ENCODE measurements around the gene TCF21.

Gene TCF21

GRCh38 chr6:133889557-133890403 is 867 bp downstream of the TCF21 start:
- DNase-seq (ENCODE audit: low spot score), result no peak

- DNase-seq (ENCODE audit: low spot score), result no peak
These were observed 1.8 kb downstream of the TCF21 start for GRCh38 chr6:133890711-133891148.

GRCh38 chr6:133891149-133891926 is 2.4 kb downstream of the TCF21 start:
- peak; percentile 39 for DNase-seq (ENCODE audit: low spot score)

- no peak for DNase-seq (ENCODE audit: low spot score)
These were observed 3.3 kb downstream of the TCF21 start for GRCh38 chr6:133891927-133892812.

- no peak for DNase-seq (ENCODE audit: low spot score)
These were observed 4.1 kb downstream of the TCF21 start for GRCh38 chr6:133892813-133893691.

GRCh38 chr6:133893946-133894345 is 5.0 kb downstream of the TCF21 start:
- DNase-seq (ENCODE audit: low spot score), result no peak

- DNase-seq (ENCODE audit: low spot score), result no peak
These were observed 5.5 kb downstream of the TCF21 start for GRCh38 chr6:133894369-133894768.

GRCh38 chr6:133894795-133895358 is 6.0 kb downstream of the TCF21 start:
- no peak for DNase-seq (ENCODE audit: low spot score)

GRCh38 chr6:133895573-133896343 is 6.8 kb downstream of the TCF21 start:
- peak; percentile 59 for DNase-seq (ENCODE audit: low spot score)

- DNase-seq (ENCODE audit: low spot score), result no peak
These were observed 7.4 kb downstream of the TCF21 start for GRCh38 chr6:133896344-133896721.

- no peak for DNase-seq (ENCODE audit: low spot score)
These were observed 9.3 kb downstream of the TCF21 start for GRCh38 chr6:133898263-133898662.

- DNase-seq (ENCODE audit: low spot score), result no peak
These were observed 10.6 kb downstream of the TCF21 start for GRCh38 chr6:133899556-133899955.

GRCh38 chr6:133903855-133904254 is 14.9 kb downstream of the TCF21 start:
- no peak for DNase-seq (ENCODE audit: low spot score)

- no peak for DNase-seq (ENCODE audit: low spot score)
These were observed 17.1 kb downstream of the TCF21 start for GRCh38 chr6:133906050-133906449.

- DNase-seq (ENCODE audit: low spot score), result peak; percentile 75
These were observed 27.8 kb downstream of the TCF21 start for GRCh38 chr6:133916650-133917151.

- no peak for DNase-seq (ENCODE audit: low spot score)
These were observed 28.9 kb downstream of the TCF21 start for GRCh38 chr6:133917781-133918180.

GRCh38 chr6:133918208-133918930 is 29.5 kb downstream of the TCF21 start:
- no peak for DNase-seq (ENCODE audit: low spot score)

GRCh38 chr6:133919362-133919761 is 30.4 kb downstream of the TCF21 start:
- DNase-seq (ENCODE audit: low spot score), result no peak

- DNase-seq (ENCODE audit: low spot score), result peak; percentile 86
These were observed 32.4 kb downstream of the TCF21 start for GRCh38 chr6:133921249-133921859.

All from GM03348 (cell line).